Erythroblast (primary cell): Measurements from ENCODE around the gene TENT5A.

Source experiments
- DNase-seq, 2 experiments: peaks; one replicate each; lab custom pipeline; 2025; lab: John Stamatoyannopoulos, UW
- GATA1 ChIP-seq: IDR thresholded peaks from 2 replicates; pipeline ENCODE4 v1.6.1; 2011; ENCODE audit warnings: low read depth, mild to moderate bottlenecking, control low read depth, low read length, moderate library complexity
- POLR2A ChIP-seq: IDR thresholded peaks from 2 replicates; pipeline ENCODE4 v1.6.1; 2011; ENCODE audit warnings: mild to moderate bottlenecking, low read length

TENT5A gene

DNA sequence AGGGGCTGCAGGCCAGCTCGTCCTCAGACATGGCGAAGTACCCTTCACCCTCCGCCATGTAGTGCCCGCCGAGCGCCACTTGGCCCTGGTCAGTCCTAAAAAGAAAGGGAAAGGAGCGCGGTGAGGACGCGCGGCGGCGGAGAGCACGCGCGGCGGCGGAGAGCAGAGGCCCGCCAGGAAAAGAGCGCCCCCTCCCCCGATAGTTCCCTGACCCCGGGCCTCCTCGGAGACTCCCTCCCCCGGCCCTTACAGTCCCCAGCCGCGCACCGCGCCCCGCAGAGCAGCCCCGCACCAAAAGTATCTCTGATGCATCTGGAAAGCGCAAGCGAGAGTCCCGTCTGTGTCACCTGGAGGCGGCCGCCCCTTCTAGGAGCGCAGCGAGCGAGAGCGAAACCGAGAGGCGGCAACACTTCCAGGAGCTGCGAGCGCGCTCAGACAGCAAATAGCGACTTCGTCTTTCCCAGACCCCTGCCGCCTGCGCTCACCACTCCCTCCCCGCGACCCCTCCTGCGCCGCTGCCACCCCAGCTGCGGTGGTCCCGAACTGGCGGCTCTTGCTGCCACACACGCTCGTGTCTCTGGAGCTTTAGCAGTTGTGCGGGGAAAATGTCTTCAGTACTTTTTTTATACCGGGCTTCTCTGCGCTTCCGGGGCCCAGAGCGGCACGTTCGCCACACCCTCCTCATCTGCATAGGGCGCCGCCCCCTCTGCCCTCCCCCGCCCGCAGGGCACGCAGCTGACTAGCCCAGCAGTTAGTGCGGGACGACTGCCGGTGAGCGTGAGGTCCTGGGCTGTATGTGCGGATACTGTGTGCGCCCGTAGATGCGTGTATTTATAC lies at the start of gene TENT5A:
Gene TENT5A (minus strand): TSS at position 598 of the 837 bp plus-strand sequence. CDS start 540 bp downstream, at position 58.
- no peak for TF ChIP-seq GATA1
- TF ChIP-seq POLR2A = peak; percentile 63
- peak; percentile 94 to 95 for DNase-seq

DNA sequence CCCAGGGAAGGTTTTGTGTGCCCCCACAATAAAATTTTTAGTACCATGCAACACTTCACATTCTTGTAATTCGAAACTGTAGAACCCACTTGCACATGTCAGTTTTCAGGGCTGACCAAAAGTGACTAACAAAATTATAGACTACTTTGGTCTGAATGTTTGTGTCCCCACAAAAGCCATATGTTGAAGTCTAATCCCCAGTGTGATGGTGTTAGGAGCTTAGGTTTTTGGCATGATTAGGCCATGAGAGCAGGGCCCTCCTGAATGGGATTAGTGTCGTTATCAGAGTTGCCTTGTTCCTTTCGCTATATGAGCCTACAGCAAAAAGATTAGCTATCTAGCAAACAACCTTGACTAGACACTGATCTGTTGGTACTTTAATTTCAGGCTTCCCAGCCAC lies 49.0 kb upstream of the TENT5A start:
- DNase-seq = no peak
- TF ChIP-seq GATA1 = no peak
- no peak for TF ChIP-seq POLR2A

DNA sequence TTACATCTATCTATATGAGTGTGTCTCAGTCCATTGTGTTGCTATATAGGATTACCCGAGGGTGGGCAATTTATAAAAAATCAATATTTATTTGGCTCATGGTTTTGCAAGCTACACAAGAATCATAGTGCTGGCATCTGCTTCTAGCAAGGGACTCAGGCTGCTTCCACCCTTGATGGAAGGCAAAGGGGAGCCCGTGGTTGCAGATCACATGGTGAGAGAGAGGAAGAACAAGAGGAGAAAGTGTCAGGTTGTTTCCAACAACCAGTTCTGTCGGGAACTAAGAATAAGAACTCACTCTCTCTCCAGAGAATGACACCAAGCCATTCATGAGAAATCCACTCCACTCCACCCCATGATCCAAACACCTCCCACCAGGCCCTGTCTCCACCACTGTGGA lies 48.2 kb upstream of the TENT5A start:
- no peak for DNase-seq
- TF ChIP-seq POLR2A = no peak
- no peak for TF ChIP-seq GATA1

DNA sequence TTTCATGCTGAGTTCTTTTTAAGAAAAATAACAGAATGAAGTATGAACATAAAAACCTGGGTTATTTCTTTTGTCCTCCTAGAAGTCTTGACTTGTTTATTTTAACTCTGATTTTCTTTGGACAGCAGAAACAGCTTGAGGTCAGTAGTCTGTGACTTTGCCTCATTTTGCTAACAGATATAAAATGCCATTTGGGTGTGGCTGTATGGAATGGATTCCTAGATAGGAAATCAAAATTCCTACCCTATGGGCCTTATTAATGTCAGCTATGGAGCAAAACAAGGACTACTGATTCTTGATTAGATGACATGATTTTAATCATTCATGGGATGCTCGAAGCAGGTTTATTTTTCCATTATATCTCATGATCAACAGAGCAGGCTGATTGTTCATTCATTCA lies 46.8 kb upstream of the TENT5A start:
- TF ChIP-seq POLR2A (no peak), GATA1 (no peak)
- DNase-seq = no peak

DNA sequence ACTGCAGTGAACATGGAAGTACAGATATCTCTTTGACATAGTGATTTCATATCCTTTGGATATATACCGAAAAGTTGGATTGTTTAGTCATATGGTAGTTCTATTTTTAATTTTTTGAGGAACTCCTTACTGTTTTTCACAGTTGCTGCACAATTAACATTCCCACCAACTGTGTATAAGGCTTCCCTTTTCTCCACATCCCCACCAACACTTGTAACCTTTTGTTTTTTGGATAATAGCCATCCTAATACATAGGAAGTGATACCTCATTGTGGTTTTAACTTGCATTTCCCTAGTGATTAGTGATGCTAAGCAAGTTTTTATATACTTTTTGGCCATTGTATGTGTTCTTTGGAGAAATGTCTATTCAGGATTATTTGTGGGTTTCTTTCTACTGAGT lies 45.1 kb upstream of the TENT5A start:
- no peak for DNase-seq
- TF ChIP-seq POLR2A (no peak), GATA1 (no peak)

DNA sequence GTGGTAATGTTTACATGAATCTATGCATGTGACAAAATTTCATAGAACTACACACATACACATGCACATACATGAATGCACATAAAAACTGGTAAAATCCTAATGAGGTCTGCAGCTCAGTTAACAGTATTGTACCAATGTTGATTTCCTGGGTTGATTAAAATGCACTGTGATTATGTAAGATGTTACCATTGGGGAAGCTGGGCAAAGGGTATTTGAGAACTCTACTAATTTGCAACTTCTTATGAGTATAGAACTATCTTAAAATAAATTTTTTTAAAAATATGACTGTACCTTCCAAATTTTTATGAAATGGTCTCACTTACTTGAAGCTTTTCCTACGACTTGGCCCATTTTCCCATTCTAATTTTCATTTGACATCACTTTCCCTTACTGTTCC lies 43.4 kb upstream of the TENT5A start:
- no peak for DNase-seq
- no peak for TF ChIP-seq GATA1
- TF ChIP-seq POLR2A = no peak

DNA sequence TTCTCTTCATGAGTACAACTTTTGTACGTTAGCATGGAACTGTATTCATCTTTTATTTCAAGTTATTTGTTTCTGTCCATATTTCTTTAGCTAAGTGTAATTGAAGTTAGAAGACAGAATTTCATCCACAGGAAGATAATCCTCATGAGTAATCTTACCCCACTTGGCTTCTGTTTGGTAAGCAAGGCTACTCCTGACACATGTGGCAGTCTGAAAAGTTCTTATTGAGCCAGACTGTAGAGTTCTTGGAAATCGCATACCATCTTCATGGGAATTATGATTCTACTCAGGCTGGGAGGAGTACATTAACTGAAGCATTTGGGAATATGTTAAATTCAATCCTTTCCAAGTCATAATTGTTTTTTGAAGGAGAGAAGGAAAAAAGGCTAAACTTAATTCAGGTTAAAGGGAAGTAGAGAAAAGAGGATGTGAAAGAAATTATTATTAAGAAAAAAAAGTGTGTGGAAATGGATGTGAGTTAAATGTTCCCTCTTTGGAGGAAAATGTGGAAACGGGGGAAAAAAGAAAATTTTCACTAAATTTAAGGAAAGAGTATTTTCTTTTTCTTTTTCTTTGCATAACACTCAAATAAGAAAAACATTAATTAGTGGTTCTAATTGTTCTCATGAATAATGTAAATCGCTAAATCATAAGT lies 41.5 kb upstream of the TENT5A start:
- DNase-seq = no peak
- TF ChIP-seq POLR2A (no peak), GATA1 (no peak)

DNA sequence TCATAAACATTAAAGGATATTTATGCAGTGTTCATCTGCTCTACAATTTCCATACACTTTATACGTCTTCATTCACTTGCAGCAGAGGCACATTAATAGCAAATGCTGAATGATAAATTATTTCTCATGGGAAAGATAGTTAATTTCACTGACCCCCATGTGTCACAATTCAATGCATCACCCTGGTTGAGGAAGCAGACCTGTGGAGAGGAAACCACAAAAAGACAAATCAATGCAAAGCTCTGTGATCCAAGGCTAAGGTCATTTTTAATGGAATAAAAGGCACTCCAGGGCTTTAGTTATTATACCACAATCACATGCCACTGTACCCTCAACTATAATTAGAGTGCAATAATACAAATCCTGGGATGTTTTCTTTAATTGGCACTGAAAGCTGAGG lies 40.3 kb upstream of the TENT5A start:
- DNase-seq = no peak
- TF ChIP-seq GATA1 (no peak), POLR2A (no peak)

DNA sequence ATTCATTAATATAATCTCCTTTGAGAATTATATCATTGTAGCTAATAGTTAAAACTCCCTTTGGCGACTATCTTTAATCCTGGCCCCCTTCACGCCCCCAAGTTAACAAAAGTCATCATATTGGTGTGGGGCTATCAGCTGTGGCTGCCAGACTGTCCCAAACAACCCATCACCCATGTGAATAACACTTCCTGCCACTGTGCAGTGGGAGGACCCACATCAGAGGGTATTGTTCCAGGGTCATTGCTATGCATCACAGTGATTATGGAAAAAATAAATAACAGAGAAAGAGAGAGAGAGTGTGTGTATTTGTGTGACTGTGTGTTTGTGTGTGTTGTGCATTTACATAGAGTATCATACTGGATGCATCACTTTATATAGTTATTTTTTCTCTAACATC lies 39.3 kb upstream of the TENT5A start:
- TF ChIP-seq GATA1 (no peak), POLR2A (no peak)
- no peak for DNase-seq

DNA sequence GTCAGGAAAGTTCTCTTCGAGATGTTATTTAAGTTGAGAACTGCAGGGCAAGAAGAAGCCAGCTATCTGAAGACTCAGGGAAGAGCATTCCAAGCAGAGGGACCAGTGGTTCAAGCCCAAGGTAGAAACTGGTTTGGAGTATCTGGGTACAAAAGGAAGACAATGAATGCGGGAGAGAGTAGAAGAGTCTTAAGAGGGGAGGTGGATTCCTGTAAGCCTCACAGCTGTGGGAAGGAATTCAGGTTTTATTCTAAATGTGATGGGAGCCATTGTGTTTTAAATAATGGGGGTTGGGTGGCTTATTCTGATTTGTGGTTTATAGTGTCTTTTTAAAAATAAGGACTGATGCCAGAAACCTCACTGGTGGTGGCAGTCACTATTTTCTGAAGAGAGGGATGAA lies 37.6 kb upstream of the TENT5A start:
- TF ChIP-seq GATA1 (no peak), POLR2A (no peak)
- DNase-seq = no peak

DNA sequence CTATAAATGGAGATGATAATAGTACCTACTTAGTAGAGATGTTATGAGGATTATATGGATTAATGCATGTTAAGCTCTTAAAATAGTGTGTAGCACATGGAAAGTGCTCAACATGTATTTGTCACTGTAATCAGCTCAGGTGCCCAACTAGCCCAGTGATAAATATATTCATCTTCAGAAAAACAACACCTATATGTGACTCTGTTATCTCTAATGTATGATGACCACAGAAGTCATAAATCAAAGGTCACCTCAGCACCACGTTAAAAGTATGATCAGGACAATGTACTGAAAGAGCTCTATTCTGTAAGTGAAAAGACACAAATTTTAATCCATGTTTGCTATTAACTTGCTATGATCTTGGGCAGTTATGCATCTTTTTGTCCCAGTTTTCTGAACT lies 36.8 kb upstream of the TENT5A start:
- TF ChIP-seq POLR2A (no peak), GATA1 (no peak)
- no peak for DNase-seq

DNA sequence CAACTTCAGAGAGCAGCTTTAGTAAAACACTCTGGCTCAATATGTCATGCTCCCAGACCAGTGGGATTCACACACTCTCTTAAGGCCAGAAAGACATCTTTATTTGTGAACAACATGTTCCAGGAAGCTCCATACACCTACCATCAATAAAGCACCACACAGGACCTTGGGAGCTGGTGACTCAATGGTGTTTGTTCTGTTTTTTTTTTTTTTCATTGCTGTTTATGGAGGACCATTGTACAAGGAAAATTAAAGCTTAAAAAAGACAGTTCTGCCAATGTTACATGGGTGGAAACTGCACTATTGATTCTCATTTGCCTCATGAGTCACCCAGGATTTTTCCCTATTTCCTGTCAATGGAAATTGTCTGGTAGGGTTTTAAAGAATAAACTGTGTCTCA lies 36.3 kb upstream of the TENT5A start:
- TF ChIP-seq POLR2A = no peak
- DNase-seq = no peak

DNA sequence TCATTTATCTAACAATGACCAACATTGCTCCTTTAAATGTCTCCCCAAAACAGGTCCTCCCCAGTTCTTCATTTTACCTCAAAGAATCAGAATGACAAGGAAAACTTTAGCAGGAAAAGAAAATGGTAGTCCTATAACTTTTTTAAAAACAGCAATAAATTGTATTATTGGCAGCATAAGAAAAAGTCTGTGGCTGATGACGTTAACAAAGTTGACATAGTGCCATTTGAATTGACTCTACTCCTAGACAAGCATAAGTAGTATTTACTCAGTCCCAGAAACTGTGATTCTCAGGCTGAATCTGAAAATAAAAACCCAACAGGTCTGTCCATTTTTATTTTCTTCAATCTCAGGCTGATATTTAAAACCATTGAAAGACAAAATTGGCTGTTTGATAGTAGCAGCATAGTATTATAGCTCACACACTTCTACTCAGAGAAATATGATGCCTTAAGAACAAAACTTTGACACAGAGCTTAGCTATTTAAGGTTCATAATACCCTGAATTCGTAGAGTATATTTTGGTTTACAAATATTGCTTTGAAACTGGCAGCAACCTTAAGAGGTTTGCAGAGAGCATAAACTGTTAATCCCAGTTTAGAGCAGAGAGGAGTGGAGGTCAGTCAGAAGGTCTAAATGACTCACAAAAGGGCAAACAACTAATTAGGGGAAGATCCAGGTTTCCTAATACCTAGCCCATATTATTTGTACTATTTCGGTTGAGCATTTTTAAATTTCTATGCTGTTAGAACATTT lies 35.0 kb upstream of the TENT5A start:
- no peak for DNase-seq
- TF ChIP-seq POLR2A (no peak), GATA1 (no peak)

DNA sequence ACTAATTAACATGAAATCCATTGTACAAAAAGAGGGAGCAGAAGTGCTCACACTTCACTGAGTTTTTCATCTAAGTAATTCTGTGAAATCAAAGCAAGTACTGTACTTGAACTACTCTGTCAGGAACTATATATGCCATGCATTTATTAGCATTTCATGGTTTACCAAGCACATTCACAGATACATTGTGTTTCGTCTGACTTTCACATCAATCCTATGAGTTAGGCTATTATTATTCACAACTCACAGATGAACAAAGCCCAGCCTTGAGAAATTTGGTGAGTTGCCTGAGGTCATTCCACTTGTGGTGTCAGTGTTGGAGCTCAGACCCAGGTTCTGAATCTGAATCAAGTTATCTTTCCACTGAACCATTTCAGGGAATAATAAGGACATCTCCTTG lies 33.7 kb upstream of the TENT5A start:
- DNase-seq = no peak
- TF ChIP-seq POLR2A (no peak), GATA1 (no peak)
